Mucosa of descending colon (tissue), 3 donors: ENCODE results near the gene TNFRSF25. TPM values are rescaled to one million over a fixed set of nuclear protein-coding genes. Genes with fewer than 3 reads are reported as not detected.

Experiments
- ATAC-seq: fragments of 200-7000 bp; cut with Tn5 transposase; one replicate; pipeline ENCODE4 v1.9.1; 2020; ENCODE audit warnings: mild to moderate bottlenecking, moderate library complexity
- DNase-seq, 3 donors: peaks; one replicate each; pipeline ENCODE4 v3.0.0-alpha.2; 2020
- H3K36me3 ChIP-seq: fragments of 200-600 bp; one replicate; pipeline ENCODE4 v1.8.0; 2021; ENCODE audit warnings: low read depth, mild to moderate bottlenecking
- H3K4me1 ChIP-seq: fragments of 200-600 bp; one replicate; pipeline ENCODE4 v1.8.0; 2021; ENCODE audit warnings: low read depth, mild to moderate bottlenecking
- H3K4me3 ChIP-seq: fragments of 200-600 bp; one replicate; pipeline ENCODE4 v1.8.0; 2021; ENCODE audit warnings: mild to moderate bottlenecking
- H3K9me3 ChIP-seq: fragments of 200-600 bp; one replicate; pipeline ENCODE4 v1.8.0; 2021; ENCODE audit warnings: mild to moderate bottlenecking
- intact Hi-C, 2 donors: fragments of 100-400 bp; cut with DNase I in 1 of 2; cut with micrococcal nuclease in 1 of 2; formaldehyde crosslinking; loops; one replicate each; pipeline versions ENCODE4 v1.11.0 to v1.11.1; 2022; cut with DNase I, micrococcal nuclease
- total RNA-seq, 3 donors: library from RNA; stranded (reverse); fragmentation: NEBNext Ultra II Directional in 2 of 3; extraction: Animal tissue kit (Norgen Biotek cat#: 25700) in 2 of 3; gene quantifications; one replicate each; pipeline versions ENCODE4 v1.2.1 to v1.2.4, GENCODE V29; 2021 to 2023
- TF ChIP-seq, protein P1 (sequence below): fragments of 200-600 bp; IDR thresholded peaks from one replicate; pipeline ENCODE4 v1.8.0; 2022; ENCODE audit warnings: antibody characterized with exemption, mild to moderate bottlenecking
- donor health status: DM: no; HTN: no; CAD: no; lungs with moderate emphysema.
- donor health status: DM: no; HTN: no; CAD: no.
- donor health status: DM: no; HTN: yes; CAD: no.

The TNFRSF25 gene
- total RNA-seq, 3 donors from 2014 or later = 18.3 to 45.1 (median 35.3) TPM

- ATAC-seq (peak; percentile 2), DNase-seq (peak in 1 of 3 donors; percentile 16)
- intact Hi-C loops = no loop called here
- Histone ChIP-seq H3K4me3 (no peak overlapping the region), H3K36me3 (no peaks in the 10 kb centered on the region), H3K9me3 (no peaks in the 10 kb centered on the region), H3K4me1 (peaks cover 36% of the 10 kb centered on the region)
- TF ChIP-seq, protein P1, sequence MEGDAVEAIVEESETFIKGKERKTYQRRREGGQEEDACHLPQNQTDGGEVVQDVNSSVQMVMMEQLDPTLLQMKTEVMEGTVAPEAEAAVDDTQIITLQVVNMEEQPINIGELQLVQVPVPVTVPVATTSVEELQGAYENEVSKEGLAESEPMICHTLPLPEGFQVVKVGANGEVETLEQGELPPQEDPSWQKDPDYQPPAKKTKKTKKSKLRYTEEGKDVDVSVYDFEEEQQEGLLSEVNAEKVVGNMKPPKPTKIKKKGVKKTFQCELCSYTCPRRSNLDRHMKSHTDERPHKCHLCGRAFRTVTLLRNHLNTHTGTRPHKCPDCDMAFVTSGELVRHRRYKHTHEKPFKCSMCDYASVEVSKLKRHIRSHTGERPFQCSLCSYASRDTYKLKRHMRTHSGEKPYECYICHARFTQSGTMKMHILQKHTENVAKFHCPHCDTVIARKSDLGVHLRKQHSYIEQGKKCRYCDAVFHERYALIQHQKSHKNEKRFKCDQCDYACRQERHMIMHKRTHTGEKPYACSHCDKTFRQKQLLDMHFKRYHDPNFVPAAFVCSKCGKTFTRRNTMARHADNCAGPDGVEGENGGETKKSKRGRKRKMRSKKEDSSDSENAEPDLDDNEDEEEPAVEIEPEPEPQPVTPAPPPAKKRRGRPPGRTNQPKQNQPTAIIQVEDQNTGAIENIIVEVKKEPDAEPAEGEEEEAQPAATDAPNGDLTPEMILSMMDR = no peak
These were observed 18.8 kb upstream of the TNFRSF25 start for GRCh38 chr1:6484826-6485167.

GRCh38 chr1:6483761-6484117, 17.8 kb upstream of the TNFRSF25 start:
- intact Hi-C loops = no loop called here
- Histone ChIP-seq H3K9me3 (no peaks in the 10 kb centered on the region), H3K4me3 (no peak overlapping the region)

DNA sequence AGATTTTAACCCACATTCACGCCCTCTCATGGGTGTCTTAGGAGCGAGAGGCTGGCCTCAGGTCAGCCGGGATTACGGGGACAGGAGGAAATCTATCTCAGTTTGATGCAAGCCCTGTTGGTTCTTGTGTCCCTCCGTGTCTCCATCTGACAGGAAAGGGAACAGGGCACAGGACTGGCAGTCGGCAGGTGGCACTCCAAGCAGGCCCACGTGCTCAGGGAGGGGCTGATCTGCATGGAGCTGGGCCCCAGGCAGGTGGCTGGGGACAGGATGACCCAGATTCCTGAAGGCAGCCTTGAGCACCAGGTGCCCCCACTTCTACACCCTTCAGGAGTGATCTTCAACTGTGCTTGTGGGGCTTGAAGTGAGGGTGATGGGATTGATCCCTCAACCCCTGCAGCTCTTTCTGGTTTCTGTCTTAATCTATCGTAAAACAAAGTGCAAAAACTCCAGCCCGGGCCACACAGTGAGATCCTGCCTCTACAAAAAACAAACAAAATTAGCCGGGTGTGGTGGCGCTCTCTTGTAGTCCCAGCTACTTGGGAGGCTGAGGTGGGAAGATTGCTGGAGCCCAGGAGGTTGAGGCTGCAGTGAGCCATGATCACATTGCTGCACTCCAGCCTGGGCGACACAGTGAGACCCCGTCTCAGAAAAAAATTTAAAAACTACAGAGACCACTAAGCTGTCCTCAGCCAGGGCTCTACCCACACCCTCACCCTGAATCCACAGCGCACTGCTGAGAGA, 17.2 kb upstream of the TNFRSF25 start:
- DNase-seq = peak; percentile 81 to 86 (median 83)
- TF ChIP-seq, protein P1 = no peak
- intact Hi-C loops = no loop called here
- H3K36me3 ChIP-seq = no peaks in the 10 kb centered on the region
- peaks cover 24% of the 10 kb centered on the region for H3K4me1 ChIP-seq
- peak; percentile 81 for ATAC-seq
- H3K9me3 ChIP-seq = no peaks in the 10 kb centered on the region
- H3K4me3 ChIP-seq = no peak overlapping the region

More at GRCh38 chr1:6483761-6484117, 17.8 kb upstream of the TNFRSF25 start:
- Histone ChIP-seq H3K4me1 (peaks cover 25% of the 10 kb centered on the region), H3K36me3 (no peaks in the 10 kb centered on the region)
- TF ChIP-seq, protein P1 = no peak
- peak in 1 of 3 donors; percentile 8 for DNase-seq
- no peak for ATAC-seq

GRCh38 chr1:6481820-6482219, 15.8 kb upstream of the TNFRSF25 start:
- Histone ChIP-seq H3K4me3 (no peak overlapping the region), H3K36me3 (no peaks in the 10 kb centered on the region), H3K9me3 (no peaks in the 10 kb centered on the region), H3K4me1 (peaks cover 22% of the 10 kb centered on the region)
- DNase-seq (peak in 1 of 3 donors; percentile 4), ATAC-seq (no peak)
- intact Hi-C loops = no loop called here
- TF ChIP-seq, protein P1 = no peak

DNA sequence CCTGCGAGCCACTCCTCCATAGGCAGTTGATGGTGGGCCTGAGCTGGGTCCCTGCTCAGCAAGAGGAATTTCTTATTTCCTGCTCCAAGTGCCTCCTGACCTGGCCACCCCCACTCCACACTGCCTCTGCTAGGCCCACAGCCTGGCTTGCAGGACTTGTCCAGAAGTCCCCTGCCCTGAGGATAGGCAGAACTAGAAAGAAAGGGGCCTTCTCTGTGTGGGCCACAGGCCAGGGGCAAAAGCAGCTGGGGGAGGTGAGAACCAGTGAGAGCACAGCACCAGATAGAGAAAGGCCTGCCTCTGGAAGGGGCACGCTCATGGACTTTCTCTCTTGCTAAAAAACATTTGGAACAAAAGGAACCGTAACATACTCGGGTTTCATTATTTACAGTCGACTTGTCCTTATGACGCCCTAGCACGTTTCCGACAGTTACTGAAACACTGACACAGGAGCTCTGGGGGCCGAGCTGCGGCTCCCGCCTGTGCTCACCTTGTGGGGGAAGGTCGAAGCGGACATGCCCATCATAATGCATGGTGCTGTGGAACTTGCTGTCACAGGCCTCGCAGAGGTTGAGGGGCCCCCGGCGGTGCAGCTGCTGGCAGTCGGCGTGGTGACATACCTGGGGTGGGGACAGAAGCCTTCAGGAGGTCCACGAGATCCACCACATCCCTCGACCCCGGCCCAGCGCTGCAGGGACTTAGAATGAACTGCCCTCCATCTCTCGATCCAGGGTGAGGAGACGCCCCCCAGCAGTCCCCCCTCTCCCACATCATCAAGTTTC, 11.3 kb upstream of the TNFRSF25 start:
- intact Hi-C loops = no loop called here
- TF ChIP-seq, protein P1 = no peak
- ATAC-seq (no peak), DNase-seq (no peak)
- Histone ChIP-seq H3K9me3 (no peaks in the 10 kb centered on the region), H3K36me3 (no peaks in the 10 kb centered on the region), H3K4me3 (no peak overlapping the region), H3K4me1 (peaks cover 37% of the 10 kb centered on the region)
